Measurements from ENCODE around the gene ZNF506. TPM values are rescaled to one million over a fixed set of nuclear protein-coding genes. Genes with fewer than 3 reads are reported as not detected.
"Not testable (repeated sequence)": the region's sequence is repeated elsewhere in the genome, so short reads cannot be mapped to it uniquely, and the experiment has no call there.

The ZNF506 gene
- polyA plus RNA-seq, 1 donor: 27.1 TPM

GRCh38 chr19:19785476-19785875 is 36.1 kb downstream of the ZNF506 start:
- H3K4me1 ChIP-seq (ENCODE audit: control insufficient read depth, insufficient read depth, low read length); H3K27ac ChIP-seq (ENCODE audit: low read length); H3K27me3 ChIP-seq (ENCODE audit: control insufficient read depth, insufficient read depth, low read length); DNase-seq; H3K4me3 ChIP-seq (ENCODE audit: low read length): not testable (repeated sequence)
- peaks cover 11% of the 10 kb centered on the region for H3K9me3 ChIP-seq (ENCODE audit: control insufficient read depth, low read depth, low read length)
- peaks cover 34% of the 10 kb centered on the region for H3K36me3 ChIP-seq (ENCODE audit: control insufficient read depth, insufficient read depth, low read length)
- no CpG with 5 or more reads among the region's 19 CpGs for WGBS (ENCODE audit: insufficient coverage, low lambda C conversion rate)

- Histone ChIP-seq H3K27me3 (ENCODE audit: control insufficient read depth, insufficient read depth, low read length) (no peaks in the 10 kb centered on the region), H3K4me1 (ENCODE audit: control insufficient read depth, insufficient read depth, low read length) (no peaks in the 10 kb centered on the region), H3K4me3 (ENCODE audit: low read length) (no peak overlapping the region), H3K27ac (ENCODE audit: low read length) (no peak overlapping the region), H3K36me3 (ENCODE audit: control insufficient read depth, insufficient read depth, low read length) (peaks cover 18% of the 10 kb centered on the region), H3K9me3 (ENCODE audit: control insufficient read depth, low read depth, low read length) (peaks cover 11% of the 10 kb centered on the region)
- no CpG with 5 or more reads among the region's 2 CpGs for WGBS (ENCODE audit: insufficient coverage, low lambda C conversion rate)
- no peak for DNase-seq
Measured at GRCh38 chr19:19782783-19783182, 38.8 kb downstream of the ZNF506 start.

- WGBS (ENCODE audit: insufficient coverage, low lambda C conversion rate): no CpG with 5 or more reads among the region's 6 CpGs
- not testable (repeated sequence) for DNase-seq; H3K4me1 ChIP-seq (ENCODE audit: control insufficient read depth, insufficient read depth, low read length); H3K27ac ChIP-seq (ENCODE audit: low read length); H3K27me3 ChIP-seq (ENCODE audit: control insufficient read depth, insufficient read depth, low read length); H3K4me3 ChIP-seq (ENCODE audit: low read length)
- Histone ChIP-seq H3K9me3 (ENCODE audit: control insufficient read depth, low read depth, low read length) (peaks cover 11% of the 10 kb centered on the region), H3K36me3 (ENCODE audit: control insufficient read depth, insufficient read depth, low read length) (peaks cover 11% of the 10 kb centered on the region)
Measured at GRCh38 chr19:19781791-19782190, 39.8 kb downstream of the ZNF506 start.

- H3K4me3 ChIP-seq (ENCODE audit: low read length): no peak overlapping the region
- no peaks in the 10 kb centered on the region for H3K27me3 ChIP-seq (ENCODE audit: control insufficient read depth, insufficient read depth, low read length)
- no peak for DNase-seq
- H3K4me1 ChIP-seq (ENCODE audit: control insufficient read depth, insufficient read depth, low read length): peaks cover 16% of the 10 kb centered on the region
- peaks cover 2% of the 10 kb centered on the region for H3K36me3 ChIP-seq (ENCODE audit: control insufficient read depth, insufficient read depth, low read length)
- no peak overlapping the region for H3K27ac ChIP-seq (ENCODE audit: low read length)
- 100% methylated on average over 1 of the region's 2 CpGs for WGBS (ENCODE audit: insufficient coverage, low lambda C conversion rate)
- peaks cover 8% of the 10 kb centered on the region for H3K9me3 ChIP-seq (ENCODE audit: control insufficient read depth, low read depth, low read length)
Measured at GRCh38 chr19:19778666-19779065, 42.9 kb downstream of the ZNF506 start.

GRCh38 chr19:19777692-19778091 is 43.9 kb downstream of the ZNF506 start:
- Histone ChIP-seq H3K27ac (ENCODE audit: low read length) (no peak overlapping the region), H3K4me3 (ENCODE audit: low read length) (no peak overlapping the region), H3K4me1 (ENCODE audit: control insufficient read depth, insufficient read depth, low read length) (peaks cover 16% of the 10 kb centered on the region), H3K27me3 (ENCODE audit: control insufficient read depth, insufficient read depth, low read length) (no peaks in the 10 kb centered on the region), H3K9me3 (ENCODE audit: control insufficient read depth, low read depth, low read length) (peaks cover 8% of the 10 kb centered on the region), H3K36me3 (ENCODE audit: control insufficient read depth, insufficient read depth, low read length) (peaks cover 2% of the 10 kb centered on the region)
- no CpG with 5 or more reads among the region's 5 CpGs for WGBS (ENCODE audit: insufficient coverage, low lambda C conversion rate)
- no peak for DNase-seq

- DNase-seq: peak; percentile 99 to 100
- Histone ChIP-seq H3K27ac (ENCODE audit: low read length) (peak overlapping the region; percentile 88), H3K4me1 (ENCODE audit: control insufficient read depth, insufficient read depth, low read length) (peaks cover 16% of the 10 kb centered on the region), H3K27me3 (ENCODE audit: control insufficient read depth, insufficient read depth, low read length) (no peaks in the 10 kb centered on the region), H3K36me3 (ENCODE audit: control insufficient read depth, insufficient read depth, low read length) (peaks cover 2% of the 10 kb centered on the region), H3K4me3 (ENCODE audit: low read length) (peak overlapping the region; percentile 71), H3K9me3 (ENCODE audit: control insufficient read depth, low read depth, low read length) (peaks cover 8% of the 10 kb centered on the region)
- no CpG with 5 or more reads among the region's 36 CpGs for WGBS (ENCODE audit: insufficient coverage, low lambda C conversion rate)
Measured at GRCh38 chr19:19776206-19777008, 45.1 kb downstream of the ZNF506 start.

GRCh38 chr19:19775891-19776205 is 45.7 kb downstream of the ZNF506 start:
- DNase-seq: no peak
- H3K27ac ChIP-seq (ENCODE audit: low read length): peak overlapping the region; percentile 88
- no CpG with 5 or more reads among the region's 11 CpGs for WGBS (ENCODE audit: insufficient coverage, low lambda C conversion rate)
- no peaks in the 10 kb centered on the region for H3K27me3 ChIP-seq (ENCODE audit: control insufficient read depth, insufficient read depth, low read length)
- H3K4me3 ChIP-seq (ENCODE audit: low read length): peak overlapping the region; percentile 71
- H3K4me1 ChIP-seq (ENCODE audit: control insufficient read depth, insufficient read depth, low read length): peaks cover 16% of the 10 kb centered on the region
- peaks cover 5% of the 10 kb centered on the region for H3K9me3 ChIP-seq (ENCODE audit: control insufficient read depth, low read depth, low read length)
- peaks cover 2% of the 10 kb centered on the region for H3K36me3 ChIP-seq (ENCODE audit: control insufficient read depth, insufficient read depth, low read length)

GRCh38 chr19:19774354-19775033 is 47.1 kb downstream of the ZNF506 start:
- H3K9me3 ChIP-seq (ENCODE audit: control insufficient read depth, low read depth, low read length): peaks cover 11% of the 10 kb centered on the region
- no peaks in the 10 kb centered on the region for H3K27me3 ChIP-seq (ENCODE audit: control insufficient read depth, insufficient read depth, low read length)
- DNase-seq: peak in 1 of 2 donors; percentile 11
- 62% methylated on average over 3 of the region's 14 CpGs for WGBS (ENCODE audit: insufficient coverage, low lambda C conversion rate)
- H3K4me3 ChIP-seq (ENCODE audit: low read length): no peak overlapping the region
- peaks cover 16% of the 10 kb centered on the region for H3K4me1 ChIP-seq (ENCODE audit: control insufficient read depth, insufficient read depth, low read length)
- peak overlapping the region; percentile 88 for H3K27ac ChIP-seq (ENCODE audit: low read length)
- H3K36me3 ChIP-seq (ENCODE audit: control insufficient read depth, insufficient read depth, low read length): no peaks in the 10 kb centered on the region

GRCh38 chr19:19771963-19772362 is 49.6 kb downstream of the ZNF506 start:
- H3K27ac ChIP-seq (ENCODE audit: low read length); H3K36me3 ChIP-seq (ENCODE audit: control insufficient read depth, insufficient read depth, low read length); DNase-seq; H3K4me1 ChIP-seq (ENCODE audit: control insufficient read depth, insufficient read depth, low read length); H3K9me3 ChIP-seq (ENCODE audit: control insufficient read depth, low read depth, low read length); H3K4me3 ChIP-seq (ENCODE audit: low read length); H3K27me3 ChIP-seq (ENCODE audit: control insufficient read depth, insufficient read depth, low read length): not testable (repeated sequence)
- WGBS (ENCODE audit: insufficient coverage, low lambda C conversion rate): 56% methylated on average over 4 of the region's 10 CpGs

GRCh38 chr19:19769971-19770370 is 51.6 kb downstream of the ZNF506 start:
- not testable (repeated sequence) for H3K4me1 ChIP-seq (ENCODE audit: control insufficient read depth, insufficient read depth, low read length); H3K36me3 ChIP-seq (ENCODE audit: control insufficient read depth, insufficient read depth, low read length)
- no CpG with 5 or more reads among the region's 28 CpGs for WGBS (ENCODE audit: insufficient coverage, low lambda C conversion rate)

More at GRCh38 chr19:19769971-19770370, 51.6 kb downstream of the ZNF506 start:
- H3K27ac ChIP-seq (ENCODE audit: low read length); DNase-seq; H3K4me3 ChIP-seq (ENCODE audit: low read length); H3K27me3 ChIP-seq (ENCODE audit: control insufficient read depth, insufficient read depth, low read length); H3K9me3 ChIP-seq (ENCODE audit: control insufficient read depth, low read depth, low read length): not testable (repeated sequence)

All from large intestine (tissue), 3 donors.